HL-60 (cell line): ENCODE measurements around the gene CCDC77.

Experiments used
- DNase-seq, 2 experiments: peaks; one replicate each; pipeline ENCODE4 v3.0.0-alpha.2; 2010 to 2020; ENCODE audit warnings: low read depth in 1 of 2, low spot score in 1 of 2
- H3K27ac ChIP-seq: fragments of 250-450 bp; sonication (Bioruptor Pico); replicated peaks from 2 replicates; pipeline ENCODE4 v1.5.1; 2020; ENCODE audit warnings: mild to moderate bottlenecking, moderate library complexity
- H3K27me3 ChIP-seq: fragments of 250-450 bp; sonication (Bioruptor Pico); 2 replicates; pipeline ENCODE4 v1.5.1; 2021; ENCODE audit warnings: mild to moderate bottlenecking, moderate library complexity; ENCODE audit not compliant: insufficient read depth, poor library complexity, severe bottlenecking
- H3K4me3 ChIP-seq: replicated peaks from 2 replicates; pipeline ENCODE4 v1.5.1; 2011; ENCODE audit warnings: mild to moderate bottlenecking, control low read depth, low read length; ENCODE audit not compliant: insufficient read depth
- CTCF ChIP-seq: IDR thresholded peaks from one replicate; pipeline ENCODE4 v1.5.1; 2011; ENCODE audit warnings: low read length, control low read depth, inconsistent platforms; ENCODE audit not compliant: insufficient read depth
- GABPA ChIP-seq: IDR thresholded peaks from 2 replicates; pipeline ENCODE4 v1.6.1; 2012; ENCODE audit warnings: low read depth
- POLR2AphosphoS5 ChIP-seq: IDR thresholded peaks from 2 replicates; pipeline ENCODE4 v1.6.1; 2012; ENCODE audit warnings: low read depth
- SPI1 ChIP-seq: IDR thresholded peaks from 2 replicates; pipeline ENCODE4 v1.6.1; 2012; ENCODE audit warnings: low read depth, mild to moderate bottlenecking, borderline replicate concordance
- TF ChIP-seq, protein P1 (sequence below): IDR thresholded peaks from 2 replicates; pipeline ENCODE4 v1.6.1; 2012; ENCODE audit warnings: low read depth; ENCODE audit not compliant: insufficient replicate concordance

CCDC77 gene

GRCh38 chr12:461425-461824, 60.0 kb downstream of the CCDC77 start:
- H3K27ac ChIP-seq: no peak overlapping the region
- no peak overlapping the region for H3K4me3 ChIP-seq
- TF ChIP-seq CTCF: no peak
- TF ChIP-seq, protein P1, sequence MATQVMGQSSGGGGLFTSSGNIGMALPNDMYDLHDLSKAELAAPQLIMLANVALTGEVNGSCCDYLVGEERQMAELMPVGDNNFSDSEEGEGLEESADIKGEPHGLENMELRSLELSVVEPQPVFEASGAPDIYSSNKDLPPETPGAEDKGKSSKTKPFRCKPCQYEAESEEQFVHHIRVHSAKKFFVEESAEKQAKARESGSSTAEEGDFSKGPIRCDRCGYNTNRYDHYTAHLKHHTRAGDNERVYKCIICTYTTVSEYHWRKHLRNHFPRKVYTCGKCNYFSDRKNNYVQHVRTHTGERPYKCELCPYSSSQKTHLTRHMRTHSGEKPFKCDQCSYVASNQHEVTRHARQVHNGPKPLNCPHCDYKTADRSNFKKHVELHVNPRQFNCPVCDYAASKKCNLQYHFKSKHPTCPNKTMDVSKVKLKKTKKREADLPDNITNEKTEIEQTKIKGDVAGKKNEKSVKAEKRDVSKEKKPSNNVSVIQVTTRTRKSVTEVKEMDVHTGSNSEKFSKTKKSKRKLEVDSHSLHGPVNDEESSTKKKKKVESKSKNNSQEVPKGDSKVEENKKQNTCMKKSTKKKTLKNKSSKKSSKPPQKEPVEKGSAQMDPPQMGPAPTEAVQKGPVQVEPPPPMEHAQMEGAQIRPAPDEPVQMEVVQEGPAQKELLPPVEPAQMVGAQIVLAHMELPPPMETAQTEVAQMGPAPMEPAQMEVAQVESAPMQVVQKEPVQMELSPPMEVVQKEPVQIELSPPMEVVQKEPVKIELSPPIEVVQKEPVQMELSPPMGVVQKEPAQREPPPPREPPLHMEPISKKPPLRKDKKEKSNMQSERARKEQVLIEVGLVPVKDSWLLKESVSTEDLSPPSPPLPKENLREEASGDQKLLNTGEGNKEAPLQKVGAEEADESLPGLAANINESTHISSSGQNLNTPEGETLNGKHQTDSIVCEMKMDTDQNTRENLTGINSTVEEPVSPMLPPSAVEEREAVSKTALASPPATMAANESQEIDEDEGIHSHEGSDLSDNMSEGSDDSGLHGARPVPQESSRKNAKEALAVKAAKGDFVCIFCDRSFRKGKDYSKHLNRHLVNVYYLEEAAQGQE: no peak
- TF ChIP-seq POLR2AphosphoS5: no peak
- no peak for TF ChIP-seq GABPA
- TF ChIP-seq SPI1: no peak
- peaks cover 43% of the 10 kb centered on the region for H3K27me3 ChIP-seq
- DNase-seq: no peak

DNA sequence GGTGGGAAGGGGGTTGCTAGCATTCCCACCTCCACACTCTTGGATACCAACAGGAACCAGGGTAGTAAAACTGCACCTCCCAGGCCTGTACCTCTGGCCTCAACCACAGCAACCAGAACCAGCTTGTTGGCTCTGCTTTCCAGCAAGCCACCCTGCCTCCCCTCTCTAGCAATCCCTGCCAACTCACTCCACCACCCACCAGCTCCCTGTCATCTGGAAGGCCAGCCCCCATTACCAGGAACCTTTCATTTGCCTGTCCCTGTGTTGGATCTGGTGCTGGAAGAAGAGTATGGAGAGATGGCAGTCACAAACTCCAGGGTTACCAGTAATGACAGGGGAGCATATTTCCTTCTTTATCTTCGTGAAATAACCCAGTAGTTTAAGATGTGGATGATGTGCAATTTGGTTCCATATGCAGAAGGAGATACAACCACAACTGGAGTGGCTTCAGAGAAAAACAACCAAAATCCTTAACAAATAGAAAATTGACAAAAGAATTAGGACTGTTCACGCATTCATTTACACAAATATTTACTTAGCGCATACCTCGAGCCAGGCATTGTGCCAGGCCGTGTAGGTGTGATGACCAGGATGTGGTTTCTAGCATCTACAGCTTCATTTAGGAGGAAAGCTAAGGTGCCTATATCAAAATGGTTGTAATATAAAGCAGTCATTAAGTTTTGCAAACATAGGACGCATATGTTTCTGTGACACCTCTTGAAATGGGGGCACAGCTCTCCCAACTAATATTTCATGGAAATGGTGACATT, 61.7 kb downstream of the CCDC77 start:
- no peak overlapping the region for H3K4me3 ChIP-seq
- TF ChIP-seq, protein P1: no peak
- TF ChIP-seq SPI1 (no peak), POLR2AphosphoS5 (no peak), CTCF (no peak), GABPA (no peak)
- DNase-seq: no peak
- H3K27ac ChIP-seq: no peak overlapping the region
- peaks cover 41% of the 10 kb centered on the region for H3K27me3 ChIP-seq

DNA sequence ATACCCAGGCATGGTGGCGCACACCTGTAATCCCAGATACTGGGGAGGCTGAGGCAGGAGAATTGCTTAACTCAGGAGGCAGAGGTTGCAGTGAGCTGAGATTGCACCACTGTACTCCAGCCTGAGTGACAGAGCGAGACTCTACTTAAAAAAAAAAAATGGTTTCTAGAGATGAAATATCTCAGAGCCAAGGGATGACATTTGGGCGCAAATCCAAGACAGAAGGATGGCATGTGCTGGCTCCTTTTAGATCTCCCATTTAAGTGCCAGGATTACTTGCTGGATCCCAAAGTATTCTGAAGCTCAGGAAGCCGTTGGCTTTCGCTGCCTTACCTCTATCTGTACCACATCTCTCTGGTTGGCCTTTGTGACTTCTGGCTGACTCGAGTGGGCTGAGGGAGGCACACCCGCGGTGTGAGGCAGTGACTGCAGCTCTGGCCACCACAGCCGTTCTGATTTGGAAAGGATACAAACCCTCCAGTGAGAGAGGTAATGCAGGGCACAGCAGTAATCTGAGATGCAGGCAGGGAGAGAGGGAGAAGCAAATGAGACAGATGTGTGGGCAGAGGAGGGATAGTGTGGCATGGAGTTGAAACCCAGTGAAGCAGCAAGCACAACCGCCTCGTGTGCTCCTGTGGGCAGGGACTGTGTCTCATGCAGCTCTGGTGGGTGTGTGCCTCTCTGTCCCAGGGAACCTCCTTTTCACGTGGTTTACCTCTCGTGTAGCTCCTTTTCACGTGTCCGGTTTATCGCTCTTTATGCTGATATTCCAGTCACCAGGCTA, 63.2 kb downstream of the CCDC77 start:
- TF ChIP-seq GABPA (no peak), CTCF (no peak), POLR2AphosphoS5 (no peak), SPI1 (no peak)
- TF ChIP-seq, protein P1: no peak
- no peak for DNase-seq
- Histone ChIP-seq H3K4me3 (no peak overlapping the region), H3K27me3 (peaks cover 28% of the 10 kb centered on the region), H3K27ac (no peak overlapping the region)
